ENCODE measurements around the gene KRTAP10-9. TPM values are rescaled to one million over a fixed set of nuclear protein-coding genes. Genes with fewer than 3 reads are reported as not detected.

Gene KRTAP10-9
- polyA plus RNA-seq, 1 donor (not counting 4 experiments of a cell fraction or from before 2014, with no cell fraction given) = not detected

DNA sequence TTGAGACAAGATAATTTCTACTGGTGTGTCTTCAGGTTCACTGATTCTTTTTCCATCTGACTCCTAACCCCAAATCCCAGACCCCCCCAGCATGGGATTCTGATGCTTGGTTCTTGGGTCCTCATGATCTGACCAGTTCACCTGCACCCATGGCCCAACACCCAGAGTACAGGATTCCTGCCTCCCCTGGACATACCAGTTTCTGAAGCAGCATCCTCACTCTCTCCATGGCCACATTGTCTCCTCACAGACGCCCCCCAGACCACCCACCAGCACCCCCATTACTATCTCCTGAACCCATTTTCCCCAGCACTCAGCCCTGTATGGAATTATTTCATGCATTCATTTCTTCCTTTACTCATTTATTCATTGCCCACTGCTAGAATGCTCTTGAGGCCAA is 30.0 kb downstream of the KRTAP10-9 start:
- Histone ChIP-seq H3K36me3 (ENCODE audit: control insufficient read depth in 2 of 2, extremely low read depth in 1 of 2, insufficient read depth in 2 of 2, low read length in 2 of 2) (no peaks in the 10 kb centered on the region), H3K9me3 (ENCODE audit: control insufficient read depth, low read depth, low read length) (no peaks in the 10 kb centered on the region), H3K9me1 (ENCODE audit: control insufficient read depth, extremely low read depth, insufficient read depth, low read length) (no peaks in the 10 kb centered on the region), H3K79me2 (ENCODE audit: control insufficient read depth, insufficient read depth, low read length) (no peaks in the 10 kb centered on the region), H4K20me1 (ENCODE audit: control insufficient read depth, extremely low read depth, insufficient read depth, low read length) (no peaks in the 10 kb centered on the region), H3K4me3 (ENCODE audit: control insufficient read depth in 2 of 3, extremely low read depth in 1 of 3, insufficient read depth in 2 of 3, low read depth in 1 of 3, low read length in 3 of 3) (no peak overlapping the region), H3K27me3 (ENCODE audit: control insufficient read depth, extremely low read depth, insufficient read depth, low read length) (no peaks in the 10 kb centered on the region), H2AFZ (ENCODE audit: control insufficient read depth, low read length) (no peak overlapping the region), H3K27ac (ENCODE audit: control insufficient read depth, insufficient read depth, low read length) (no peak overlapping the region), H3K9ac (ENCODE audit: control insufficient read depth, extremely low read depth, insufficient read depth, low read length) (no peak overlapping the region), H3K4me1 (ENCODE audit: control insufficient read depth, extremely low read depth, insufficient read depth, low read length) (no peaks in the 10 kb centered on the region), H3K4me2 (ENCODE audit: control insufficient read depth, extremely low read depth, insufficient read depth, low read depth, low read length) (no peak overlapping the region)
- dilution Hi-C loops (cut with MboI; ENCODE audit: extremely low pct_ligation_motif_present, low sequenced_read_pairs) = no loop called here
- FAIRE-seq (no peak), DNase-seq (ENCODE audit: low read depth, low spot score) (no peak)
- TF ChIP-seq, protein P1, sequence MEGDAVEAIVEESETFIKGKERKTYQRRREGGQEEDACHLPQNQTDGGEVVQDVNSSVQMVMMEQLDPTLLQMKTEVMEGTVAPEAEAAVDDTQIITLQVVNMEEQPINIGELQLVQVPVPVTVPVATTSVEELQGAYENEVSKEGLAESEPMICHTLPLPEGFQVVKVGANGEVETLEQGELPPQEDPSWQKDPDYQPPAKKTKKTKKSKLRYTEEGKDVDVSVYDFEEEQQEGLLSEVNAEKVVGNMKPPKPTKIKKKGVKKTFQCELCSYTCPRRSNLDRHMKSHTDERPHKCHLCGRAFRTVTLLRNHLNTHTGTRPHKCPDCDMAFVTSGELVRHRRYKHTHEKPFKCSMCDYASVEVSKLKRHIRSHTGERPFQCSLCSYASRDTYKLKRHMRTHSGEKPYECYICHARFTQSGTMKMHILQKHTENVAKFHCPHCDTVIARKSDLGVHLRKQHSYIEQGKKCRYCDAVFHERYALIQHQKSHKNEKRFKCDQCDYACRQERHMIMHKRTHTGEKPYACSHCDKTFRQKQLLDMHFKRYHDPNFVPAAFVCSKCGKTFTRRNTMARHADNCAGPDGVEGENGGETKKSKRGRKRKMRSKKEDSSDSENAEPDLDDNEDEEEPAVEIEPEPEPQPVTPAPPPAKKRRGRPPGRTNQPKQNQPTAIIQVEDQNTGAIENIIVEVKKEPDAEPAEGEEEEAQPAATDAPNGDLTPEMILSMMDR (optimal IDR thresholded peaks at IDR 0.05 in 1 of 3, IDR thresholded peaks at IDR 0.05 in 1 of 3, conservative IDR thresholded peaks at IDR 0.05 in 1 of 3; ENCODE audit: extremely low read depth in 1 of 3, insufficient read depth in 2 of 3, low read length in 3 of 3) = no peak
- TF ChIP-seq EZH2 (IDR thresholded peaks at IDR 0.05; ENCODE audit: low read length) = no peak

DNA sequence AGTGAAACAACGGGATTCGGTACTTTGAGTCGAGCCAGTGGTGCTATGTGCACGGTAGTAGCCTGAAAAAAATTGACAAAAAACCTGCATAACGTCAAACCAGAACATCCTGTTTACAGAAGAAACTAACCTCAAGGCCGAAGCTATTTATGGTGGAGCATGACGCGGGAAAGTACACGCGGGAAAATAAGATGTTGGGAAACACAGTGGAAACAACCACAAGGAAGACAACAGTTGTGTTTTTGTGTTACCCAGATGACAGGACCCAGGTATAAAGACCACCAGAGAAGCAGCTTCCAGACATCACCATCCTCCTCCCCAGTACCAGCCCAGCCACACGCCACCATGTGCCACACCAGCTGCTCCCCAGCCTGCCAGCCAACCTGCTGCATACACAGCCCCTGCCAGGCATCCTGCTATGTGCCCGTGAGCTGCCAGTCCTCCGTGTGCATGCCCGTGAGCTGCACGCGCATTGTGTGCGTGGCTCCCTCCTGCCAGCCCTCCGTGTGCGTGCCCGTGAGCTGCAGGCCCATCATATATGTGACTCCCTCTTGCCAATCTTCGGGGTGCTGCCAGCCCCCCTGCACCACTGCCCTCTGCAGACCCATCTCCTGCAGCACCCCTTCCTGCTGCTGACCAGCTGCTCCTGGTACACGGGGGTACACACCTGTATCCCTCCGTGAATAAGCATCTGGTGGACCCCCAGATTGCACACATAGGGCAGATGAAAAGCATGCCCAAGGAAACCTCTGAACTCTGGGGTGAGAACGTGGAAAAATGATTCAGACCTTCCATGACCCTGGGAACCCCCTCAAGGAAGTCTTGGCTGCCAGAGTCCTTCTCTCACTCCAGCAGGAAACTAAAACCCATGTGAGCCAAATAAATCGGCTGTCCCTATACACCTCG is 31.0 kb downstream of the KRTAP10-9 start, which contains the start of gene KRTAP12-3:
TSS of gene KRTAP12-3 (plus strand) at position 298 of the 906 bp plus-strand sequence. CDS start at position 346, 48 bp downstream.
- no peaks in the 10 kb centered on the region for H3K79me2 ChIP-seq (ENCODE audit: control insufficient read depth, insufficient read depth, low read length)
- no peaks in the 10 kb centered on the region for H3K9me1 ChIP-seq (ENCODE audit: control insufficient read depth, extremely low read depth, insufficient read depth, low read length)
- H3K9me3 ChIP-seq (ENCODE audit: control insufficient read depth, low read depth, low read length) = no peaks in the 10 kb centered on the region
- no peak within 1 kb of the TSS for H3K27ac ChIP-seq (ENCODE audit: control insufficient read depth, insufficient read depth, low read length)
- H3K36me3 ChIP-seq (ENCODE audit: control insufficient read depth in 2 of 2, extremely low read depth in 1 of 2, insufficient read depth in 2 of 2, low read length in 2 of 2) = no peaks in the 10 kb centered on the region
- H2AFZ ChIP-seq (ENCODE audit: control insufficient read depth, low read length) = no peak within 1 kb of the TSS
- DNase-seq (ENCODE audit: low read depth, low spot score) = no peak
- dilution Hi-C loops (cut with MboI; ENCODE audit: extremely low pct_ligation_motif_present, low sequenced_read_pairs) = no loop called here
- no peak within 1 kb of the TSS for H3K9ac ChIP-seq (ENCODE audit: control insufficient read depth, extremely low read depth, insufficient read depth, low read length)
- TF ChIP-seq, protein P1 (optimal IDR thresholded peaks at IDR 0.05 in 1 of 3, IDR thresholded peaks at IDR 0.05 in 1 of 3, conservative IDR thresholded peaks at IDR 0.05 in 1 of 3; ENCODE audit: extremely low read depth in 1 of 3, insufficient read depth in 2 of 3, low read length in 3 of 3) = no peak
- TF ChIP-seq EZH2 (IDR thresholded peaks at IDR 0.05; ENCODE audit: low read length) = no peak
- H3K27me3 ChIP-seq (ENCODE audit: control insufficient read depth, extremely low read depth, insufficient read depth, low read length) = no peaks in the 10 kb centered on the region
- FAIRE-seq = no peak
- no peaks in the 10 kb centered on the region for H3K4me1 ChIP-seq (ENCODE audit: control insufficient read depth, extremely low read depth, insufficient read depth, low read length)
- H3K4me3 ChIP-seq (ENCODE audit: control insufficient read depth in 2 of 3, extremely low read depth in 1 of 3, insufficient read depth in 2 of 3, low read depth in 1 of 3, low read length in 3 of 3) = no peak within 1 kb of the TSS
- H4K20me1 ChIP-seq (ENCODE audit: control insufficient read depth, extremely low read depth, insufficient read depth, low read length) = no peaks in the 10 kb centered on the region
- no peak within 1 kb of the TSS for H3K4me2 ChIP-seq (ENCODE audit: control insufficient read depth, extremely low read depth, insufficient read depth, low read depth, low read length)
